A549 (cell line): ENCODE measurements around the gene F11R. TPM values are rescaled to one million over a fixed set of nuclear protein-coding genes. Genes with fewer than 3 reads are reported as not detected.

Experiments
- ATAC-seq, 2 experiments: fragments of 200-7000 bp in 1 of 2; fragments of >200 bp in 1 of 2; cut with Nextera tagmentation in 1 of 2; cut with Tn5 transposase in 1 of 2; 3 replicates each; pipeline versions ENCODE4 v1.8.0 to v1.9.1; 2018 to 2020; ENCODE audit warnings: mild to moderate bottlenecking in 1 of 2, moderate library complexity in 1 of 2
- CTCF ChIA-PET: fragments of 300-600 bp; sonication (Branson Sonifier 250); formaldehyde crosslinking; extraction: SDS; loops from one replicate; lab custom pipeline; 2021; ENCODE audit warnings: antibody characterized with exemption, inconsistent platforms; lab: Yijun Ruan, JAX
- POLR2A ChIA-PET: fragments of 350-600 bp; formaldehyde crosslinking; extraction: SDS; loops from one replicate; lab custom pipeline; 2021; ENCODE audit warnings: antibody characterized with exemption, inconsistent platforms; lab: Yijun Ruan, JAX
- DNase-seq, 2 experiments: peaks; one replicate each; pipeline versions ENCODE4 v3.0.0 to v3.0.0-alpha.2; 2011 to 2016; ENCODE audit warnings: low read depth in 1 of 2, low spot score in 1 of 2
- FAIRE-seq: peaks from 2 replicates; lab custom pipeline; 2011; peaks lifted over from hg19 to GRCh38; lab: Jason Lieb, UNC
- H3K27ac ChIP-seq, 2 experiments: fragments of >200 bp; sonication (Bioruptor Twin); formaldehyde crosslinking; 3 replicates each; pipeline ENCODE4 v1.5.1; 2016 to 2017
- H3K4me1 ChIP-seq: fragments of >200 bp; sonication (Bioruptor Twin); formaldehyde crosslinking; 3 replicates; pipeline ENCODE4 v1.6.1; 2016
- H3K4me2 ChIP-seq: fragments of >200 bp; sonication (Bioruptor Twin); formaldehyde crosslinking; 3 replicates; pipeline ENCODE4 v1.6.1; 2016
- H3K4me3 ChIP-seq: fragments of >200 bp; sonication (Bioruptor Twin); formaldehyde crosslinking; 3 replicates; pipeline ENCODE4 v1.5.1; 2016
- H3K9me3 ChIP-seq: fragments of >200 bp; sonication (Bioruptor Twin); formaldehyde crosslinking; 3 replicates; pipeline ENCODE4 v1.6.1; 2016
- BHLHE40 ChIP-seq: IDR thresholded peaks from 2 replicates; pipeline ENCODE4 v1.6.1; 2012; ENCODE audit warnings: low read depth, low read length, inconsistent platforms
- CTCF ChIP-seq: fragments of >200 bp; sonication (Bioruptor Twin); formaldehyde crosslinking; IDR thresholded peaks from 3 replicates; pipeline ENCODE4 v1.5.1; 2016
- EHF ChIP-seq: fragments of 250-450 bp; sonication (Bioruptor Pico); IDR thresholded peaks from 2 replicates; pipeline ENCODE4 v1.5.0; 2020; ENCODE audit warnings: mild to moderate bottlenecking
- ESRRA ChIP-seq: fragments of 150-350 bp; IDR thresholded peaks from 2 replicates; pipeline ENCODE4 v1.6.1; 2014; ENCODE audit warnings: mild to moderate bottlenecking, low read length, borderline replicate concordance
- FOSB ChIP-seq: fragments of 250-450 bp; sonication (Bioruptor Pico); IDR thresholded peaks from 2 replicates; pipeline ENCODE4 v1.5.0; 2020; ENCODE audit warnings: mild to moderate bottlenecking, moderate library complexity
- FOXS1 ChIP-seq: fragments of 250-450 bp; sonication (Bioruptor Pico); IDR thresholded peaks from 2 replicates; pipeline ENCODE4 v1.5.0; 2020; ENCODE audit warnings: mild to moderate bottlenecking, moderate library complexity
- GATA3 ChIP-seq: IDR thresholded peaks from 2 replicates; pipeline ENCODE4 v1.6.1; 2012; ENCODE audit warnings: borderline replicate concordance
- HES2 ChIP-seq: fragments of >200 bp; sonication (Bioruptor Twin); formaldehyde crosslinking; IDR thresholded peaks from 2 replicates; pipeline ENCODE4 v1.6.1; 2016
- HEYL ChIP-seq: fragments of 250-450 bp; sonication (Bioruptor Pico); IDR thresholded peaks from 2 replicates; pipeline ENCODE4 v1.8.0; 2021; ENCODE audit warnings: mild to moderate bottlenecking, moderate library complexity
- HOXA7 ChIP-seq: fragments of 250-450 bp; sonication (Bioruptor Pico); IDR thresholded peaks from 2 replicates; pipeline ENCODE4 v1.5.0; 2020; ENCODE audit warnings: mild to moderate bottlenecking, moderate library complexity
- HOXB13 ChIP-seq: fragments of 250-450 bp; sonication (Bioruptor Pico); IDR thresholded peaks from 2 replicates; pipeline ENCODE4 v1.5.0; 2020; ENCODE audit warnings: low read depth, mild to moderate bottlenecking, moderate library complexity
- HOXB5 ChIP-seq: fragments of 250-450 bp; sonication (Bioruptor Pico); IDR thresholded peaks from 2 replicates; pipeline ENCODE4 v1.5.0; 2020; ENCODE audit warnings: mild to moderate bottlenecking, moderate library complexity
- JUN ChIP-seq, 2 experiments: fragments of >200 bp; sonication (Bioruptor Twin); formaldehyde crosslinking; IDR thresholded peaks; 2 replicates in 1 of 2; 3 replicates in 1 of 2; pipeline ENCODE4 v1.6.1; 2016 to 2017
- NFE2L2 ChIP-seq: fragments of 150-350 bp; conservative IDR thresholded peaks from 2 replicates; pipeline ENCODE4 v1.6.1; 2014; ENCODE audit warnings: low read length
- PHF8 ChIP-seq: fragments of 200-600 bp; sonication (generic); IDR thresholded peaks from 2 replicates; pipeline ENCODE4 v1.6.1; 2016; ENCODE audit warnings: low read depth, mild to moderate bottlenecking, antibody characterized with exemption, moderate library complexity, borderline replicate concordance
- POLR2AphosphoS2 ChIP-seq: conservative IDR thresholded peaks from 2 replicates; pipeline ENCODE4 v1.6.1; 2012; ENCODE audit warnings: low read length, improper control_type of control experiment, inconsistent platforms
- RCOR1 ChIP-seq: fragments of 150-350 bp; IDR thresholded peaks from 2 replicates; pipeline ENCODE4 v1.6.1; 2014; ENCODE audit warnings: antibody characterized with exemption, low read length, low read depth
- RNF2 ChIP-seq: fragments of 200-600 bp; sonication (generic); IDR thresholded peaks from 2 replicates; pipeline ENCODE4 v1.6.1; 2016; ENCODE audit warnings: low read depth, mild to moderate bottlenecking, antibody characterized with exemption, moderate library complexity, borderline replicate concordance
- SMC3 ChIP-seq: fragments of >200 bp; sonication (Bioruptor Twin); formaldehyde crosslinking; IDR thresholded peaks from 3 replicates; pipeline ENCODE4 v1.6.1; 2018; ENCODE audit warnings: inconsistent platforms
- SREBF2 ChIP-seq: fragments of 450-650 bp; IDR thresholded peaks from 2 replicates; pipeline ENCODE4 v1.6.1; 2014; ENCODE audit warnings: mild to moderate bottlenecking, moderate library complexity
- ZNF302 ChIP-seq: fragments of 250-450 bp; sonication (Bioruptor Pico); IDR thresholded peaks from 2 replicates; pipeline ENCODE4 v1.9.0; 2021; ENCODE audit warnings: inconsistent platforms, mild to moderate bottlenecking, moderate library complexity
- WGBS: methylation state at CpG from one replicate; pipeline ENCODE4 v1.1.6; 2017; ENCODE audit errors: missing lambda C conversion rate; 5-methylcytosine and 5-hydroxymethylcytosine counted together
- polyA plus RNA-seq, 4 experiments: library from polyadenylated mRNA; depleted of rRNA in 3 of 4; stranded (reverse); fragments of >200 nt; fragmentation: RNase III in 1 of 4; extraction: RNeasy Plus Mini Kit Qiagen cat#74134 plus additional on column Dnase treatment in 1 of 4; gene quantifications; 2 replicates in 3 of 4; 3 replicates in 1 of 4; pipeline ENCODE4 v1.2.3, GENCODE V29; 2011 to 2017
- TF ChIP-seq, protein P1 (sequence below): fragments of 450-650 bp; IDR thresholded peaks from 2 replicates; pipeline ENCODE4 v1.6.1; 2014; ENCODE audit warnings: antibody characterized with exemption
- TF ChIP-seq, protein P2 (sequence below): IDR thresholded peaks from 2 replicates; pipeline ENCODE4 v1.6.1; 2012
- TF ChIP-seq, protein P3 (sequence below): fragments of 250-450 bp; sonication (Bioruptor Pico); IDR thresholded peaks from 2 replicates; pipeline ENCODE4 v1.5.0; 2020; ENCODE audit warnings: low read depth, mild to moderate bottlenecking, moderate library complexity

The F11R gene
- polyA plus RNA-seq, 2 of the 4 experiments (the other 2 are of a cell fraction): 30.3 to 62.0 TPM

DNA sequence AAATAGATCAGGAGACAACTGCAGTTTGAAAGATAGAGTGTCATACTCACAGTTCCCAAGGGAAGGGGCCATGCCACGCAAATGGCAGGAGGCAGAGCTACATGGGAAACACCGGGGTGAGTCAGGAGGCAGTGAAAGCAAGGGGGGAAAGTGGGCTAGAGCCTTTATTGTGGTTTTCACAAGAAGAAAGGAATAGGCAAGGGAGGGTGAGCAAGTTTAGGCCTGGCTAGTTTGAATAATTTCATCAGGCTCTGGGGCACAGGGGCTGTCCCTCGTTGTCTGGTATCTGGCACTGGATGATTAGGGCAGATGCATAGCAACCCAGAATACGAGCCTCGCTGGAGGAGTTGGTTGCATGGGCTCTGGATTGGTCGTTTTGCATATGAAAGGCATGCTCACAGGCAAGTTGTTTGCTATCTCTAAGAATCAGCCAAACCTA, 49.3 kb downstream of the F11R start:
- H3K27ac ChIP-seq: no peak overlapping the region
- ATAC-seq (no peak), FAIRE-seq (no peak), DNase-seq (no peak)
- no peak overlapping the region for H3K4me3 ChIP-seq
- ChIA-PET POLR2A (no interaction called here), CTCF (interaction anchor here (0.8 kb wide), 1 partner anchor 21 kb away, joined by 3 read pairs; no protein-coding TSS in a partner anchor)
- no peaks in the 10 kb centered on the region for H3K4me1 ChIP-seq
- H3K4me2 ChIP-seq: no peak overlapping the region
- no peaks in the 10 kb centered on the region for H3K9me3 ChIP-seq
- TF ChIP-seq EHF (CRISPR knock-in tag) (no peak), HOXB5 (CRISPR knock-in tag) (no peak), FOSB (CRISPR knock-in tag) (no peak), FOXS1 (CRISPR knock-in tag) (no peak), BHLHE40 (no peak), NFE2L2 (no peak), POLR2AphosphoS2 (no peak), CTCF (no peak), HEYL (CRISPR knock-in tag) (no peak), GATA3 (no peak)
- TF ChIP-seq, protein P1, sequence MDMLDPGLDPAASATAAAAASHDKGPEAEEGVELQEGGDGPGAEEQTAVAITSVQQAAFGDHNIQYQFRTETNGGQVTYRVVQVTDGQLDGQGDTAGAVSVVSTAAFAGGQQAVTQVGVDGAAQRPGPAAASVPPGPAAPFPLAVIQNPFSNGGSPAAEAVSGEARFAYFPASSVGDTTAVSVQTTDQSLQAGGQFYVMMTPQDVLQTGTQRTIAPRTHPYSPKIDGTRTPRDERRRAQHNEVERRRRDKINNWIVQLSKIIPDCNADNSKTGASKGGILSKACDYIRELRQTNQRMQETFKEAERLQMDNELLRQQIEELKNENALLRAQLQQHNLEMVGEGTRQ: no peak
- TF ChIP-seq, protein P2, sequence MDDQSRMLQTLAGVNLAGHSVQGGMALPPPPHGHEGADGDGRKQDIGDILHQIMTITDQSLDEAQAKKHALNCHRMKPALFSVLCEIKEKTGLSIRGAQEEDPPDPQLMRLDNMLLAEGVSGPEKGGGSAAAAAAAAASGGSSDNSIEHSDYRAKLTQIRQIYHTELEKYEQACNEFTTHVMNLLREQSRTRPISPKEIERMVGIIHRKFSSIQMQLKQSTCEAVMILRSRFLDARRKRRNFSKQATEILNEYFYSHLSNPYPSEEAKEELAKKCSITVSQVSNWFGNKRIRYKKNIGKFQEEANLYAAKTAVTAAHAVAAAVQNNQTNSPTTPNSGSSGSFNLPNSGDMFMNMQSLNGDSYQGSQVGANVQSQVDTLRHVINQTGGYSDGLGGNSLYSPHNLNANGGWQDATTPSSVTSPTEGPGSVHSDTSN: no peak
- TF ChIP-seq, all 56 proteins: peak for 0
- 43% methylated on average over 6 of the region's 6 CpGs for WGBS

GRCh38 chr1:160963521-160963920, 57.4 kb downstream of the F11R start:
- WGBS: 58% methylated on average over 4 of the region's 4 CpGs
- H3K27ac ChIP-seq: no peak overlapping the region
- ATAC-seq: no peak
- TF ChIP-seq ESRRA: no peak
- no peak for TF ChIP-seq JUN (IDR thresholded peaks at IDR 0.05)
- no peak for TF ChIP-seq SREBF2
- TF ChIP-seq HEYL (CRISPR knock-in tag): no peak
- no peak for TF ChIP-seq SMC3
- TF ChIP-seq PHF8: no peak
- TF ChIP-seq RNF2: no peak
- no peak for TF ChIP-seq ZNF302
- no peak for TF ChIP-seq HOXA7 (CRISPR knock-in tag)
- no peak for TF ChIP-seq FOSB (CRISPR knock-in tag)
- TF ChIP-seq, protein P1: no peak
- TF ChIP-seq, protein P3, sequence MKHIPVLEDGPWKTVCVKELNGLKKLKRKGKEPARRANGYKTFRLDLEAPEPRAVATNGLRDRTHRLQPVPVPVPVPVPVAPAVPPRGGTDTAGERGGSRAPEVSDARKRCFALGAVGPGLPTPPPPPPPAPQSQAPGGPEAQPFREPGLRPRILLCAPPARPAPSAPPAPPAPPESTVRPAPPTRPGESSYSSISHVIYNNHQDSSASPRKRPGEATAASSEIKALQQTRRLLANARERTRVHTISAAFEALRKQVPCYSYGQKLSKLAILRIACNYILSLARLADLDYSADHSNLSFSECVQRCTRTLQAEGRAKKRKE (CRISPR knock-in tag): no peak
- TF ChIP-seq POLR2AphosphoS2: no peak
- no peak for TF ChIP-seq HOXB13 (CRISPR knock-in tag)
- TF ChIP-seq RCOR1: no peak
- no peak for TF ChIP-seq HES2
- TF ChIP-seq, all 56 proteins: peak for 0
- Histone ChIP-seq H3K4me3 (no peak overlapping the region), H3K4me2 (no peak overlapping the region), H3K4me1 (no peaks in the 10 kb centered on the region), H3K9me3 (no peaks in the 10 kb centered on the region)
- no peak for DNase-seq
- ChIA-PET CTCF (interaction anchor here (0.5 to 3.7 kb wide), 5 partner anchors 11 to 219 kb away, joined by 3 to 29 read pairs (median 3); partner anchors contain the start of gene ITLN2), POLR2A (no interaction called here)
- FAIRE-seq: no peak
